HG03342 (cell line): ENCODE results near the gene SYVN1.
"Not testable (repeated sequence)": the region's sequence is repeated elsewhere in the genome, so short reads cannot be mapped to it uniquely, and the experiment has no call there.

Experiments
- ATAC-seq: cut with Tn5 transposase; IDR thresholded peaks from one replicate; pipeline ENCODE4 v1.9.1; 2021; ENCODE audit warnings: mild to moderate bottlenecking, moderate library complexity; ENCODE audit not compliant: unreplicated experiment

Gene SYVN1

GRCh38 chr11:65134240-65134951 lies at the start of gene SYVN1:
TSS of gene SYVN1 (minus strand) at chr11:65134519. CDS start at chr11:65133601, 918 bp downstream.
- ATAC-seq = peak; percentile 46

- ATAC-seq = no peak
These were observed 49.0 kb upstream of the SYVN1 start for GRCh38 chr11:65183201-65183891.

DNA sequence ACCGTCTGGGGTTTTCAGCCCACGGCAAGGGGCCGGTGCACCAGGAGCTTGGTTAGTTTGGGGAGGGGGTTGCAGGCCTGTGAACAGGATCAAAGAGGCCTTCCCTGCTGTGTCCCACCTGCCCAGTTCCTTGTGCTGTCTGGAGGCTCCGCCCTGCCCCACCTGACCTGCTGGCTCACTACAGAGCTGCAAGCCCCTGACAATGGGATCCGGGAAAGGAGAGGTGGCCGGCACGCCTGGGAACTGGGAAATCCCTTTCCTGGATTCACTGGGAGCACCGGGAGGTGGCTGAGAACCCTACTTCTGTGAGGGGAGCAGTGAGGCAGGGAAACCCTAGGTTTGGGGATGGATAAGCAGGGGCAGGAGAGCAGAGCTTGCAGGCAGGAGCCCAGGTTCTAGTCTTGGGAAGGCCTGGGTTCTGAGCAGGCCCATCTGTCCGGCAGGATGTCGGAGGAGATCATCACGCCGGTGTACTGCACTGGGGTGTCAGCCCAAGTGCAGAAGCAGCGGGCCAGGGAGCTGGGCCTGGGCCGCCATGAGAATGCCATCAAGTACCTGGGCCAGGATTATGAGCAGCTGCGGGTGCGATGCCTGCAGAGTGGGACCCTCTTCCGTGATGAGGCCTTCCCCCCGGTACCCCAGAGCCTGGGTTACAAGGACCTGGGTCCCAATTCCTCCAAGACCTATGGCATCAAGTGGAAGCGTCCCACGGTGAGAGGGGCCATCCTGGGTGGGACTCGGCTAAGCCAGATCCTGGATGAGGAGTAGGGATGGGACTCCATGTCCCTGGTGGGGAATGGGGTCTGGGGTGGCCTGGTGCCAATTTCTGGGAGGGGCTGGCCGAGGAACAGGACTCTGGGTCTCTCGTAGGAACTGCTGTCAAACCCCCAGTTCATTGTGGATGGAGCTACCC lies 48.2 kb upstream of the SYVN1 start:
- no peak for ATAC-seq

GRCh38 chr11:65181569-65182257 lies 47.4 kb upstream of the SYVN1 start, which contains the start of gene CAPN1:
TSS of gene CAPN1 (plus strand) at chr11:65181928. CDS start at chr11:65182702, 774 bp downstream.
- ATAC-seq = peak; percentile 41

GRCh38 chr11:65180877-65181568 lies 46.7 kb upstream of the SYVN1 start:
- ATAC-seq = peak; percentile 65

DNA sequence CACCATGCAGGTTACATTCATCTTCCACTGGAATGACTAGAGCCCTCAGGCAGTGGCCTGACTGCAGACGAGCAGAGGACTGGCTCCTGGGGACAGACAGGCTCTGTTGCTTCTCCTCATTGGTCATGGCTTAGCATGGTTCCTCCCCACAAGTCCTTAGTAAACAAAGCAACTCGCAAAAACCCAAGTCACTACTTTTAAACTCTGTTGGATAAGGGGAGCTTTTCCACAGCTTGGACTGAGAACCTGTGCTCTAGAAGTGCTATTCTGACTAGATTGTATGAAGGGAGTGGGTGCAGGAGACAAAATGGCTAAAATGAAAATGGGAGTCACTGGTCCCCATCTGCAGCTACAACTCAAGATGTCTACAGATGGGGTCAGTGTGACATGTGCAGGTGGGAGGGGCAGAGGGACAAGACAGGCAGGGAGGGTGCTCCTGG lies 40.3 kb upstream of the SYVN1 start:
- ATAC-seq = not testable (repeated sequence)

DNA sequence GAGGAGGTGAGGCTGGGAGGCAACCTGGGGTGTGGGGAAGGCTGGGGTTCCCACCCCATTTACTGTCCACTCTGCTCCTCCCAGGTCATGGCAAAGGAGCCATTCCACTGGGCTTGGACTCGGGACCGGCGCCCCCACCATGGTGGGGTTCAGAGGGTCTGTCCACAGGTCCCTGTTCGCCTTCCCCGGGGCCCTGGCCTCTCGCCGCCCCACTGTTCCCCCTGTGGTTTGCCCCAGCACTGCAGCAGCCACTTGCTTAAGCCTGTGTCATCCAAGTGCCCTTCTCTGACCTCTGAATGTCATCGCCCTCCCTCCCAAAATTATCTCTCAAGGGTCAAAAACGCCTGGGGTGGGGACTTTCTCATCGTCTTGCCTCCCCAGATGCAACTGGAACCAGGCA lies 38.3 kb upstream of the SYVN1 start:
- ATAC-seq = no peak

GRCh38 chr11:65170058-65170534 lies 35.8 kb upstream of the SYVN1 start, which contains the start of gene SPDYC:
TSS of gene SPDYC (plus strand) at chr11:65170233. CDS start at chr11:65171358, 1,125 bp downstream.
- ATAC-seq = no peak

DNA sequence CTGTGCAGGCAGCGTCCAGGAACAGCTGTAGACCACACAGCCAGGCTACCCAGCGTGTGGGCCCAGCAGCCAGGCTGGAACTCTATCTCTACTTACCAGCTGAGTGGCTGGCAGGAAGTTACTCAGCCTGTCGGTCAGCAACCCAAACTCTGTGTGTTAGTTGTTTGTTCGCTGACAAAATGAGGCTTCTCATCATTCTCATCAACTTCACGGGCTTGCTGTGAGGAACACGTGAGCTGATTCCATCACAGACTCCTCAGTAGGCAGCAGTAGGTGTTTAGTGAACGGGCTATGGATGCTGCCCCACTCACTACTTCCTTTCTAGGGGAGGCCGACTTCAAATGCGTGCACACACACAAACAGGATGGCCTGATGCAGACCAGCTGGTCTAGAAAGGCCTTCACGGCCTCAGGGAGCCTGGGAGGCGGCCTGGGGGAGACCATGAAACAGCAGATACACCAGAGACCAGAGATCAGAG lies 34.9 kb upstream of the SYVN1 start:
- no peak for ATAC-seq

GRCh38 chr11:65167656-65168055 lies 33.3 kb upstream of the SYVN1 start:
- no peak for ATAC-seq

DNA sequence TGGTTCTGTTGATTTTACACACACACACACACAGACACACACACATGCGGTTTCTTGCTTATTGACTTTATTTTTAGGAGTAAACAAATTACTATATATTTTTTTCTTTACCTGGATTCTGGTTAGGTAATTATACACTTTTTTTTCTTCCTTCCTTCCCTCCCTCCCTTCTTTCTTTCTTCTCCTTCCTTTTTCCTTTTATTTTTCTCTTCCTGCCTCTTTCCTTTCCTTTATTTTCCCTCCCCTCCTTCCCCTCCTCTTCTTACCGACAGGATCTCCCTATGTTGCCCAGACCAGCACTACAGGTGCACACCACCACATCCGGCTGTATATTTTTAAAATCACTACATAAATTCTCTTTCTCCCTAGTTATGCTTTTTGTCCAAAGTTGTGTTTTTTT lies 32.6 kb upstream of the SYVN1 start:
- no peak for ATAC-seq

- no peak for ATAC-seq
These were observed 31.3 kb upstream of the SYVN1 start for GRCh38 chr11:65165410-65166317.

- ATAC-seq = no peak
These were observed 29.4 kb upstream of the SYVN1 start for GRCh38 chr11:65163684-65164083.

GRCh38 chr11:65160643-65161042 lies 26.3 kb upstream of the SYVN1 start:
- no peak for ATAC-seq

- ATAC-seq = peak; percentile 62
These were observed 24.7 kb upstream of the SYVN1 start for GRCh38 chr11:65159012-65159411.

GRCh38 chr11:65157336-65157735 lies 23.0 kb upstream of the SYVN1 start:
- ATAC-seq = no peak

DNA sequence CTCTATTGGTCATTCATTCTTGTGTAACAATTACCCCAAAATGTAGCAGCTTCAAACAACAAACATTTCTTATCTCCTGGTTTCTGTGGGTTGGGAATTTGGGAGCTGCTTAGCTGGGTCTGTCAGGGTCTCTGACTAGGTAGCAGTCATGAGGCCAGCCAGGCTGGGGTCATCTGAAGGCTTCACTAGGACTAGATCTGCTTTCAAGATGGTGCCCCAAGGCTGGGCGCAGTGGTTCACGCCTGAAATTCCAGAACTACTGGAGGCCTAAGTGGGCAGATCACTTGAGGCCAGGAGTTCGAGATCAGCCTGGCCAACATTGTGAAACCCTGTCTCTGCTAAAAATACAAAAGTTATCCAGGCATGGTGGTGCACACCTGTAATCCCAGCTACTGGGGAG lies 22.6 kb upstream of the SYVN1 start:
- no peak for ATAC-seq

DNA sequence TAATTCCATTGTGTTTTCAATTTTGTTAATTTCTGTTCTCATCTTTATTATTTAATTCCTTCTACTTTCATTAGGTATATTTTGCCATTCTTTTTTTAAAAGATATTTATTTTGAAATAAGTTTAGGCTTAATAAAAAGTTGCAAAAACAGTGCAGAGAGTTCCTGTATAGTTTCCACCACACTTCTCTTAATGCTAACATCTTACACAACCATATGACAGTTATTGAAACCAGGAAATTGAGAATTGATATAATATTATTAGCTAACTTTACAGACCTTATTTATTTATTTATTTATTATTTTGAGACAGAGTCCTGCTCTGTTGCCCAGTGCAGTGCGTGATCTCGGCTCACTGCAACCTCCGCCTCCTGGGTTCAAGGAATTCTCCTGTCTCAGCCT lies 21.9 kb upstream of the SYVN1 start:
- ATAC-seq = no peak

DNA sequence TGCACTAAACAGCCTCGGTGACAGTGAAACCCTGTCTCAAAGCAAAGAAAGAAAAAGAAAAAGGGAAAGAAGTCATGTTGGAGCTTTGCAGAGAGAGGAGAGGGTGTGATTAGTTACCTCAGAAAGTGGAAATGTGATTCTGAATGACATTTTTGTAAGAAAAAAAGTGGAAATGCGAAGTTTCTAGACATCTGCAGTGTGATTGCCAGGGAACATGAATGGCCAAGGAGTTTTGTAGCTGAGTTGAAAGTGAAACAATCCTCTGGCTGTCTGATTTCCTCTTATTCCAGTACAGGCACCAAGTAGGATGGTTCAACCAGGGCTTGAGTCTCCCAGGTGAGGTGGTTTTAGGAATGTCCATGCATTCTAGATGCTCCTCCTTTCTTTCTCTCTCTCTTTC lies 17.8 kb upstream of the SYVN1 start:
- ATAC-seq = no peak
